GM19023 (cell line): ENCODE data around the gene NUDT22.

Experiments
- ATAC-seq: cut with Tn5 transposase; IDR thresholded peaks from one replicate; pipeline ENCODE4 v1.9.1; 2021; ENCODE audit warnings: mild to moderate bottlenecking, moderate library complexity; ENCODE audit not compliant: unreplicated experiment

The NUDT22 gene

GRCh38 chr11:64268025-64268892, 42.2 kb downstream of the NUDT22 start:
- ATAC-seq: no peak

GRCh38 chr11:64268893-64269539, 42.9 kb downstream of the NUDT22 start:
- peak; percentile 1 for ATAC-seq

DNA sequence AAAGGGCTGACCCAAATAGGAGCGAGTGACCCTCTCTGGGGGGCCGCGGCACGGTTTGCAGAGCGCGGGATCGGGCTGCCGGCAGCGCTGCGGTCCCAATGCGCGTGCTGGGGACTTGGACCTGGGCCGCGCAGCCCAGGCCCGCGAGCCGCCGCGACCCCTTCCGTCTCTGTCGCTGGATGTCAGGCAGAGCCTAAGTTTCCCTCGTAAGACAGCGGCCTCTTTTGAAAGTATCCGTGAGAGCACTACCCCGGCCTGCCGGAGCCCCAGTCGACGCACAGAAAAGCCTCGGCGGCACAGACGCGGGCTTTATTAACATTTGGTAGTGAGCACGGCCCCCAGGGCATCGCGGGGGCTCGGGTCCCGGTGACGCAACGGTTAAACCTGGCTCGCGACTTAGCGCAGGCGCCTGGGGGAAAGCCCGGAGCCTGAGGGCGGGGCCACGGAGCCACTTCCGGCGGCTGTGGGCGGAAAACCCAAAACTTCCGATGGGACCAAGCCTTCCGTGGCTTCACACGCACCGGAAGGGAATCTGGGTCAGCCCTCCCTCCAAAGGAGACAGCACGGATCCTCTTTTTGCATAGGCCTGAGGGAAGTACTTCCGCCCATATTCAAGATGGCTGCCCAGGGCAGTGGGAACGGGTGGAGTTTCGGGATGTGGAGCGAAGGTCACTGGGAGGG, 43.6 kb downstream of the NUDT22 start:
- peak; percentile 74 for ATAC-seq

DNA sequence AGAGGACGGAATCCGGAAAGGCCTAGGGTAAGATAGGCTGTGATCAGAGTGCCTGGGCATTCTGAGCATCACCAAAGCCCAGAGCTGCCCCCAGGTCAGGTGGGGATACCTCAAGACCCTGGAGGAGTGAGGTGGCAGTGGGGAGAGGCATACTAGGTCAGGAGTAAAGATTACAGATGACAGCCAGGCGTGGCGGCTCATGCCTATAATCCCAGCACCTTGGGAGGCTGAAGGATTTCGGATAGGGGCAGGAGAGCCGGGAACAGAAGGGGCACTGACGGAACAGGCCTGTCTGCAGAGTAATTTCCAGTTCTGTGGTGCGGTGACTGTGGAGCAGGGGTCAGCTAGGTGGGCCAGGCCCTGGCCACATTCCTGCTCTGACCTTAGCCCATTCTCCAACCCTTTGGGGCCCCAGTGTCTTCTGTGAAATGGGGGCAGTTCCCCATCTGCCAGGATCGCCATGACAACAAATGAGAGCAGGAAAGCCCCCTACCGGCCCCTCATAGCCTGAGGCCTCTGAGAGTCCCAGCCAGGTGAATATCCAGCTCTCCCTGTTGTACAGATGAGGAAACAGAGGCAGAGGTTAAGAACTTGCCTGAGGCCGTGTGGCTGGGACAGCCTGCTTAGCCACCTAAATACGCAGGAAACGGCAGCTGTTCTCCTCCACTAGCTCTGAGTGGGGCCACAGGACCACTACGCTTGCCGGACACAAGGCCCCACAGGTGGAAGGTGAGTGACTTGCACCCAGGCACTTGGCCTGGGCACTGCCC, 49.1 kb downstream of the NUDT22 start:
- no peak for ATAC-seq

- ATAC-seq: no peak
These were observed 49.8 kb downstream of the NUDT22 start for GRCh38 chr11:64275841-64276240.

DNA sequence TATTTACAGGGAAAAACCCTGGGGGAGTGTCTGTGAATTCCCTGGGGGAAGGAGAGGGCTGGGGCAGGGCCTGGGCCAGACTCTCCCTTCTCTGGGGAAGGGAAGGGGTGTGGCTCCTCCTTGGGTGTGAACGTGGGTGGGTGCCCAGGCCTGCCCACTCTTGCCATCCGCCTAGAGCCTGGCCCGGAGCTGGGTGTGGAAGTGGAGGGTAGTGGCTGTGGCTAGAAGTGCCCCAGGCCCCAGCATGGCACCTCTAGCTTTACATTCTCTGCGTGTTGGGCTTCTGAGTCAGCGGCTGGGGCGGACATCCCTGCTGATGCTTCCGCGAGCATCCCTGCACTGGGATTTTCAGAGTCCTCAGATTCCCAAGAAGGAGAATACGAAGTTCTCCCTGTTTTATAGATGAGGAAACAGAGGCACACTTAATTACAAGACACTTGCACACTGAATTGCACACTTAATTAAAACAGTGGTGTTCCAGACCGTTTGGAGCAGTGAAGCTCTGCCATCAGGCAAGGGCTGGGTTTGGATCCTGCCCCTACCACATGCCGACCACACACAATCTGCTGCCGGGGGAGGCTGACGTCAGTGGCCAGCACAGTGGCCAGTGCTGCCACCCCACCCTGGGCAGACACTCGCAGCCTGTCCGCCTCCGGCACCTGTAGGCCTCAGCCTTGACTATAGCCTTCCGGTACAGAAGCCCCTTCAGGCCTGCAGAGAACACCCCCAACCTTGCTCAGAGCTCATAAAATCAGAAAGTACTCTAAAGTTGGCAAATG, 50.8 kb downstream of the NUDT22 start:
- no peak for ATAC-seq

- ATAC-seq: no peak
These were observed 52.6 kb downstream of the NUDT22 start for GRCh38 chr11:64278576-64279190.
